HG03457 (cell line): Measurements from ENCODE around the gene C1orf116.

Source experiments
- ATAC-seq: cut with Tn5 transposase; IDR thresholded peaks from one replicate; pipeline ENCODE4 v1.9.1; 2021; ENCODE audit warnings: moderate number of reproducible peaks; ENCODE audit not compliant: unreplicated experiment

C1orf116 gene

DNA sequence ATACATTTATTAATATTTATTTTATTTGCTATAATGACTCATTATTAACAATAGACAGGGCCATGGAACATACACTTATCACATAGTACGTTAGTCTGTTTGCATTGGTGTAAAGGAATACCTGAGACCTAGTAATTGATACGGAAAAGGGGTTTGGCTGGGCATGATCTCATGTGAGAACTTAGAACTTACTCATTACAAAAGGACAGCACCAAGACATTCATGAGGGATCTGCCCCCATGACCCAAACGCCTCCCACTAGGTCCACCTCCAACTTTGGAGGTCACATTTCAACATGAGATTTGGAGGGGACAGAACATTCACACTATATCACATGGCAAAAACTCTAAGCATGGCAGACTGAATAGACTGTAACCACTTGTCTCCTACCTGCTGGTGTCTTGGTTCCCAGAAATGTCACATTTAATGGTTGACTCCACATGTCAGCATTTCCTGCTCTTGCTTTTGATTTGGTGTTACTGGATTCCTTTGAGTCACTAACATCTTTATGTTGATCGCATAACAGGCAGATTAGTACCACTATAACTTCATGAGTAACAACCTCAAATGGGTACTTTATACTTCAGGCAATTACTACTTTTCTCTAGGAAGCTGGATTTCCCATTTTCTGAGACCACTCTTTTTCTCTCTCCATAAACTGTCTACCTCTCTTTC is 3.5 kb upstream of the C1orf116 start:
- ATAC-seq, result no peak

DNA sequence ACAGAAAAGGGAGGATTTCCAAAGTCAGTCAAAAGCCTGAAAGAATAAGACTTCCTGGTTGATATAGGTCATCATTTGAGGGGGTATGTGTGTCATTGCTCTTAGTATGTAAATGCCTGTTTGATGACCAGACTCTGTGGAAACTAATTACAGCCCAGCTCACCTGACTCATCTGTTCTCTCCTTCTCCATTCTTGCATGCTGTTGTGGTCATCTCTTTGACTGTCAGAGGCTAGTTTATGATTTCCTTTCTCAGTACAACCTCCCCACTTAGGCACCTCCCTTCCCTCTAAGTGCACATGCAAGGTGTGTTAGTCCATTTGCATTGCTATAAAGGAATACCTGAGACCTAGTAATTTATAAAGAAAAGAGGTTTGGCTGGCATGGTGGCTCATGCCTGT is 2.4 kb upstream of the C1orf116 start:
- no peak for ATAC-seq

DNA sequence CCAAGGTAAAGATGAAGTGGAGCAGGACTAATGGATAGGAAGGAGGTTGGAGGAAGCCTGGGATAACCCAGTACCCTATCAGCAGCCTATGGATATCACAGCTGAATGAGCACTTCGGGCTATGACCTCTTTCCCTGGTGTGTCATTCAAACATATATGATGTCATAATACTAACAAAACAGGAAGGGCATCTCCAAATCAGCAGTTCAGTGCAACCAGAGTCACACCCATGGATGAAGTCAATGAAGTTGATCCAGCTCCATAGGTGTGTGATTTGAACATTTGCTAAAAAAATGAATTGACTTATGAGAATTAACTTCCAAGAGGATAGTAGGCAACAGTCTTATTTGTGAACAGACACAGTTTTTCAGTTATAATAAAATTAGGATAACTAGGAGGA is 1.7 kb upstream of the C1orf116 start:
- ATAC-seq, result no peak

DNA sequence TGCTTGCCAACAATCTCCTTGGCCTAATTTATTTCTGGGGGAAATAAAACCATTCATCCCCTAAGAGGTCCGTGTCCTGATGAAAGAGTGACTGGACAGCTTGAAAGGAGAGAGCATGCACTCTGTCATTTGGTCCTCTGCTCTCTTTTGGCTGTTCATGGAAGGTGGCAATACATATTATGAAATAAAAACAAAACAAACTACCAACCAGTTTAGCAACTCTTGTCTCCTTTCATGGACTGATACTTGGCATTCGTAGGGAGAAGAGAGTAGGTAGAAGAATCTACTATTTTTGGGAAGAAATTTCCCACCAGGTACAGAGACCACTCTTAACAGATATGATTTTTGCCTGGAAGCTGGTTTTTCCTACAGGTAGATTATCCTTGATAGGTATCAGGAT is 746 bp upstream of the C1orf116 start:
- ATAC-seq, result no peak

DNA sequence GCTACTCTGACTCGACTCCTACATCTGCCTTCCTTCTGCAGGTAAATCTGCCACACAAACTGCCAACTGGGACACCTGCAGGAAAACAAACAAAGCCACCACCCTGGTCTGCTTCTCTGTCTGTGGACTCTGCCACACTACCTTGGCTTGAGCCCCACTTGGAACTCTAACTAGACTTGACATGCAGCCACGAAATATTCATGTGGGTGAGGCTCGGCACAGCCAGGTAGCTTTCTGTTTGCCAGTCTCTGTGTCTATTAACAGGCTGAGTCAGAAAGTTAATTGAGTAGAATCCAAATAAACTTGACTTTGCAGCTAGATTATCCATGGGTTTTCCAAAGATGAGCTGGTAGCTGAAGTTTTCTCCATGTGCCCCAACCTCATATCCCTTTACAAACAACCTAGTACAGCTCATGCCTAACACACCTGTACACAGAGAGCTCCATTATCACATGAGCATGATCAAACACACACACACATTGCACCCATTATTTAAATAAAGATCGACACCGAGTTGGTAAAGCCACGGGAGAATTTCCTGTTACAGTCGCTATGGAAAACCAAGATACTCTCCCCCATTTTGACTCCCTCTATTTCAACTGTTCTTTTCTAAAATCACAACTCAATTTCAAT is 808 bp downstream of the C1orf116 start:
- no peak for ATAC-seq

DNA sequence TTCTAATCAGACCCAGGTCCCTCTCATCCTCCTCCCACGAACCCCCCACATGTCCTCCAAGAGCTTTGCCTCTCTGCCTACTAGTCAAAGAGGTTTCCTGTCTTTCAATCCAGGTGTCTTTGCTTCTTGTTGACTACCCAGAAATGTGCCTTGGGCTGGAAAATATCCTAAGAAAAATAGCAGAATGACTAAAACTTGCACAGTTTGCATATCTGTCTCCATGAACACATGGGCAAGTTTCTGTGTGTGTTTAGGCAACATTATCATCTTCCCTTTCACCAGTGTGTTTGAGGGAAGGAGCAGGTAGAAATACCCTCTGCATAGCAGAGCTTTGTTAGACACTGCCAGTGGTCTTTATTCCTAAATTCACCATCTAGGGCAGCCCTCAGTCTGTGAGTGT is 1.5 kb downstream of the C1orf116 start:
- no peak for ATAC-seq

DNA sequence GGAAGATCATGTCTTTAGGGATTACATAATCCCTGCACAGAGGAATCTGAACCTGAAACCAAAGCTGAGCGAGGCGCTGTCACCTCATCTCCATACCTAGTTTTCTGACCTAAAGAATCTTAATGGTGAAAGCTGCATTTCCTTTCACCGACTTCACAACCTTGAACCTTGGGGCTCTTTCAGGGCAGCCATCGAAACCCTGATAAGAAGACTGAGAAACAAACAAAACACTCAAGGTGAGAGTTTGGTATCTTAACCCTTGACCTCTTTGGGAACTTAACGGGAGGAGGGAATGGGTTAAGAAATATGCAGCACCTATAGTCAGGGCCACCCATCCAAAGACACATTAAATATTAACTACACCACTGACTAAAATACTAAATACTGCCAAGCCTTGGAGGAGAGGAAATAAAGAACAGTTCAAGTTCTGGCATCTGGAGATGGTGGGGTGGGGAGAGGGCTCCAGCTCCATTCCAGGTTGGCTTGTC is 2.0 kb downstream of the C1orf116 start:
- ATAC-seq, result no peak

DNA sequence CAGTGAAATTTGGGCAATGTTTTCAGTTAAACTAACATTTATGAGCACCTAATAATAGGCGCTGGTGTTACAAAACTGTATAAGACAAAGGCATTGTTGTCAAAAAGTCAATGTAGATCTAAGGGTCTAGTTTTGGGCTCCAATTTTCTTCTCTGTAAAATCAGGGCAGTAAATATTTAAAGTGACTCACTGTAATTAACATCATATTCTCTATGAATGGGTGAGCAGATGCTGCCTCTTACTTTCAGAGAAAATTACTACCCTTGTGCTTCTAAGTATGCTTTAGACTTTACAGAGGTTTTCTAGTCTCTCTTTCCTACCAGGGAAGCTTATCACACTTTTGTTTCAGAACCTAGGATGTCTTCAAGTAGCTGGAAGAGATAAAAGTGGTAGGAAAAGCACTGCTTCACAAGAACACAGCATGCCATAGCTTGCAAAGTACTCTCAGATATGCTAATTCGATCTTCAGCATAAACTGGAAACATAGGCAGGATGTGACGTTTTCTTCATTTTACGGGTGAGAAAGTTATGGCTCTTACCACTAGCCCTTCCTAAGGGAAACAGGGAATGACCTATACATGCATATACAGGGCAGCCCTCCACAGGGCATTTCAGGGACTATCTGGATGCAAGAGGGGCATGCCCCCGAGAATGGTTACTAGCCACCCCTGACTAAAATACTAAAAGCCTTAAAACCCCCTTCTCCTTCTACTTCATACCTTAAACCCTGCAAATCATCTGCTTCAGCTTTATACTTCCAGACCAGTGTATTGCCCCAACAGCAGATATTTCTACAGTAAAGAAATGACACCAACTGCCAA is 2.6 kb downstream of the C1orf116 start:
- ATAC-seq, result no peak

DNA sequence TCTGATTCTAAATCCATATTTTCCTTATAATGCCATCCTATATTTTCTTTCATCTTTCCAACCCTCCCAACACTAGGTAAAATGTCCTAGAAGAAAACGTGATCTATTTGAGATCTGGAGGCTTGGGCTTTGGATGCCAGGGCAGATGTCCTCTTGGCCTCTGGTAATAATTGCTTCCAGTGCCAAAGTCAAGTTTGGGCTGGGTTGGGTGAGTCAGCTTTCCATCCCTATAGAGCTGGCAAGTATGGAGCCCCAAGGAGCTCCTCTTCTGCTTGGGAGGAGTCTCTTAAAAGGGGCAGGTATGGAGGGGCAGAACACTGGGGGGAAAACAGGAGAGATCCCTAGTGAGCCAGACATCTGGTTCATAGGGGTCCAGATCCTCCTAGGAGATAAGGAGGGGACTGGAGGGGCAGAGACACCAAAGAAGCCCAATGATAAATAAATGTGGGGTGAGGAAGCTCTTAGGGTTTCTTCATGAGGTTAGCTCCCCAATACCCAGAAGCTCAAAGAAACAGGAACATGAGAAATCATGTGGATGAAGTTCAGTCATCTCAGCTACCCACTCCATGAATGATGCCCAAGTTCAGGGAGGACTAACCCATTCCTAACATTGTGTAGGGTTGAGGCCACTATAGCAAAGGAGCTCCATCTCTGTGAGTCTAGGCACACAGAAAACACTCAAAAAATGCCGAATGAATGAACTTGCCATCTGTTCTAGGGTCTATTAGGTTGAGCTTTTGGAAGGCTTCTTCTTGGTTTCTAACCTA is 3.5 kb downstream of the C1orf116 start:
- no peak for ATAC-seq

DNA sequence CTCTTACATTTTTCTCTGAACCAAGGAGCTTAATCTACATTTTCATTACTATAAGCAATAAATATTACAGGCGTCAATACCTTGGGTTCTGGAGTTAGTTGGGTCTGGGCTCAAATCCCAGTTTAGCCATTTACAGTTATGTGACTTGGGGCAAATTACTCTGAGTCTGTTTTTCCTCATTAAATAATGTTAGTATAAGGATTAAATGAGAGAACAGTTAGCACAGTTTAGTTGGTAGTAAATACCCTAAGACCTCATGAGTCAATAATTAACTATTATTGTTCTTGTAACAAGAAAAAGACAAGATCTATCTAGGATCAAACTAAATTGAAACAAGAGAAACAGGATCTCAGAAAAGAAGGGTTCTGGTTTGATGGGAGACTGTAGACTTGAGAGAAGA is 4.6 kb downstream of the C1orf116 start:
- ATAC-seq, result no peak

DNA sequence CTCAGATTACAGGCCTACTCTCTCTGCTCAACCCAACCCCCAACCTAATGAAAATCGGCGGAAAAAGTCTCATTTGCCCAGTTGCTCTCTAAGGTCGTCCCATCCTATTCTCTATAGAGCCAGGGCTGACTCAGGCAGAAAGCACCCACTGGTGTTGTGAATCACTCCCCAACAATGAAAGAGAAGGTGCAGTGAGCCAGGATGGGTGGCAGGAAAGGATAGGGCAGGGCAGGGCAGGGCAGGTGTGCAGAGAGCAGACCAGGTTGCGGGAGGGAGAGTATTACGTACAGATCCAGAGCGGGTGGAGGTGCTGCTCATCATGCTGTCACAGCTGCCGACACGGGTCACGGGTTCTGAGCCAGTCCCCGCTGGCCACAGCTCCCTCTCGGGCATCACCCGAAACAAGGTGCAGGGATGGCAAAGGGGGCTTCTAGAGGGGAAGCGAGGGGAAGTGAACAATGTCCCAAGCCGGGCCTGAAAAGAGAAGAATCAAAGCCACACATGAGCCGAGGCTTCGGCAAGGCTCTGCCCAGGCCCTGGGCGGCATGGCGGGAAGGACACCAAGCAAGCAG is 5.3 kb downstream of the C1orf116 start:
- no peak for ATAC-seq

DNA sequence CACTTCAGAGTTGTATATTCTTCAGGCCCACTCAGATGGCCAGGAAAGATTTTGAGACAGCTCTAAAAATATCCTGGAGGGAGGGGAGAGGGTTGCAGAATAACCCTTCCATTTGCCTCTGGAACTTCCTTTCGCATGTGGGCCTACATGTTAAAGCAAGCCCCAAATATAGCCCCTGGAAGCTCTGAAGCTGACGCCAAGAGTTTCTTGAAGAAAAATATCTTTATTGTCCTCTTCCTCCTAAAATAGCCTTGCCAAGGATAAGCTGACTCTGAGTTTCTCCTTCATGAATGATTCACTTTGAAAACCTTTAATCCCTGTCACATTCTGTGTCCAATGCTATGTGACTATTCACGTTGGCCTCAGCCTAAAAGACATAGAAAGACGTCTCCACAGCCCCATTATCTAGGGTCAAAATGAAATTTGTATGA is 6.4 kb downstream of the C1orf116 start:
- no peak for ATAC-seq

DNA sequence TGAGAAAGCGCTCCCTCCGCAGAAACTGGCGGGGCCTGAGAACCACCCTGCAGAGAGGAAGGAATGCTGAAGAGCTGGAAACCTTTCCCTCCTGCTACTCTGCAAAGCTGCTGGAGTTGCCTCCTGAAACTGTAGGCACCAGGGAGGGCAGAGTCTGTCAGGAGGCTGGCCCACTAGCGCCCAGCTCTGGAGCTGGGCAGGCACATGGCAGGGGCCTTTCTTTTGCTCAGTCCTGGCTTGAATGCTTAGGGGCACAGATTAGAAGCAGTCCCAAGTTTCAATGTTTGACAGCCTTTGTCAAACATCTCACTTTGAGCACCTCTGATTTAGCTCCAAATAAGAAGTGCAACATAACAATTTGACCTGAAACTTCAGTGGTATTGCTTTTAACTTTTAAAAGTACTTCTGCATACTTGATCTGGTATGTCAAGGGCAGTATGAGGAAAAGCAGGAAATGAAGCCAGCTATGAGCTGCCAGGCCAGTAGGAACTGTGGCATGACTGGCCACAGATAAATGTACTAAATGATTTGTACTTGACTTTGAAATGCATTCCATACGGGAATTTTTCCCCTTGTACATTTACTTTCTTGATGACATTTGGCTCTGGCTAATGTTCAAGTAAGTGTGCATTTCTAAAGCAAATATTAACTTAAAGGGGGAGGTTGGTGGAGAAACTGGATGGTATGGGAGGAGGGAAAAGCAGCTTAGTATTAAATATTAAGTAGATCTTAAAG is 7.2 kb downstream of the C1orf116 start:
- ATAC-seq, result no peak

DNA sequence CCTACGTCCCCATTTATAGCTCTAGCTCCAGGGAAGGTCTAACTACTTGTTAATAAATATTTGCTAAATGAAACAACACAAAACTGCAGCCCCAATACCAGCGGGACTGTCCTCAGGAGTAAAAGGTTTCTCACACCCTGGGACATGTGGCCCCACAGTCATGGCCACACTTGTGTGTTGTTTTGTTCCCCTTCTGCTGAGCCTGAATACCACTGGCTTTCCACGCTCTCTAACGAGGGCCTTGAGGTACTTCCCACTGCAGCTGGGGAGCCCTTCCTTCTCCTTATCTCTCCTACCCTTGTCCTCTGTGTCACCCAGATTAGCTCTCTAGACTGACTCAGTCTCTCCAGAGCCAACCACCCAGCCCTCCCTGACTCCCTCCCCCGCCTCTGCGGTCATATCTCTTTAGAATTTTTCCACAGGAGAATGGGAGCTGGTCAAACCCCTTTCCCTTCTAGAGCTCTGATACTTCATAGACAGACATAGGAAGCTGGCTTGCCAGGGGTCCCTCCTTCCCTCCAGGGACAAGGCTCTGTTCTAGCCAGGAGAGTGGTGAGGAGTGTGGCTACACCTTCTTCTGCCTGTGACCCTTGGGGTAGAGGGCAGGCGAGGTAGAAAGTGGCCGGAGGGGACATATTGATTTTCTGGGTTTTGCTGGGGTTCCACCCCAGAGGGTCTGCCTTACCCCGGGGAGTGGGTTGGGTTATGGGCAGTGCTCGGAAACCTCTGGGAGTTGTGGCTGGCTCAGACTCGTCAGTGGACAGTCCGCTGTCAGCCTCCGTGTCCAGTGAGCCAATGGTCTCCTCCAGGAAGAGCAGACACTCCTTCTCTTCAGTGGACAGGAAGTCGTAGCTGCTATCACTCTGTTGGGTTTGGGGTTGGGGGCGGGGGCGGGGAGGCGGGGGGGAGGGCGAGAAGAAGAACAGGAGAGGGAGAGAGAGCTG is 8.1 kb downstream of the C1orf116 start:
- ATAC-seq, result no peak

DNA sequence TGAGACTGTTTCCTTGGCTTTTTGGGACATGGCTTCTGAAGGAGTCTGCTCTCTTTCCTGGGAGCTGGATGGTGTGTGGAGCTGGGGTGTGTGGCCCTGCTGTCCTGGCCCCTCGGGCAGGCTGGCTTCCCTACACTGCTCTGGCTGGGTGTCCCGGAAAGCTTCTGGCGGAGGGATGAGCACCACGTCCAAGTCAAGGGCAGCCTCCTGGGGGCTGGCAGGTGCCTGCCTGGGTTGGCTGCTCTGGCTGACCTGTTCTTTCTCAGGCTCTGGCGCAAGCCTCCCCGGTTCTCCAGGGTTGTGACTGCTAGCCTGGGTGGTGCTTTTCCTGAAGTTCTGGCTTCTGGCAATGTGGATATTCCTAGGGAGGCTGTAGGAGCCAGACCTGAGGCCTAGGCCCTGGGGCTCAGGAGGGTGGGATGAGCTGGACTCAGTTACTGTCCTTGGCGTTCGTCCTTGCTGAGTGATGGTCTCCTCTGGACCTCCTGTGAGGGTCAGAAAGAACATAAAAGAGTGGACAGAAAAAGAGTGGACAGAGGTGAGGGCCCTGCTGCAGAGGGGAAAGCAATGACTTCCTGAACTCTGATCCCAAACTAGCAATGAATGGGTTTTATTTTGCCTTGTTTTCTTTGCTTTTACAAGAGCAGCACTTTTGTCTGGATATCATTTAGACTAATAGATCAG is 9.4 kb downstream of the C1orf116 start:
- ATAC-seq, result no peak

DNA sequence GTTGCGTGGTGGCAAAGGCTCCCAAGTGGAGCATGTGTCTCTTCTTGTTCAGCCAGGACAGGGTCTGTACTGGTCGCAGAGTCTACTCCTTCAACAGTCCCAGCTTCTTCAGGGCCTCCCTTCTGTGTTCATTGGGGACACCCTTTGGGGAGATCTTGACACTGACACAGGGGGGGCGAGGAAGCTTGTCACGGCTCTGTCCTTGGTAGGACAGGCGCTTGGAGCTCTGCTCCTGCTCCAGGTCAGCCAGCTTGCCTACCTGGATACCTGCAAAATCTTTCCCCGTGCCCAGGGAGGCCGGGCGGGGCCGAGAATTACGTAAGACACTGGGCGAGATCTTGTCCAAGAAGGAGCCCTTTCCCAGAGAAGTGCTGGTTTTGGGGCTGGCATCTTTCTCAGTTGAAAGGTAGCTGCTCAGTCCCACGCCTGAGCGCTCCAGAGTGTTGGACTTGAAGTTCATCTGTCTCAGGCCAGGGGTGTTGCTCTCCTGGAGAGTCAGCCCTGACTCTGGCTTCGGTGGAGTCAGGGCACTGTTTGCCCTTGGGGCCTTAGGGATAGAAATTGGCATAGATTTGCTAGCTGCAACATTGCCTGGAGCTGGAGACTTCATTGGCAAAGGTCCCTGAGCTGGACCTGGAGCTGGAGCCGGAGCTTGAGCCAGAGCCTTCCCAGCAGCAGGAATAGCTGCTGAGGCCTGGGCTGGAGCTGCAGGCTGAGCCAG is 10.5 kb downstream of the C1orf116 start:
- ATAC-seq, result no peak

DNA sequence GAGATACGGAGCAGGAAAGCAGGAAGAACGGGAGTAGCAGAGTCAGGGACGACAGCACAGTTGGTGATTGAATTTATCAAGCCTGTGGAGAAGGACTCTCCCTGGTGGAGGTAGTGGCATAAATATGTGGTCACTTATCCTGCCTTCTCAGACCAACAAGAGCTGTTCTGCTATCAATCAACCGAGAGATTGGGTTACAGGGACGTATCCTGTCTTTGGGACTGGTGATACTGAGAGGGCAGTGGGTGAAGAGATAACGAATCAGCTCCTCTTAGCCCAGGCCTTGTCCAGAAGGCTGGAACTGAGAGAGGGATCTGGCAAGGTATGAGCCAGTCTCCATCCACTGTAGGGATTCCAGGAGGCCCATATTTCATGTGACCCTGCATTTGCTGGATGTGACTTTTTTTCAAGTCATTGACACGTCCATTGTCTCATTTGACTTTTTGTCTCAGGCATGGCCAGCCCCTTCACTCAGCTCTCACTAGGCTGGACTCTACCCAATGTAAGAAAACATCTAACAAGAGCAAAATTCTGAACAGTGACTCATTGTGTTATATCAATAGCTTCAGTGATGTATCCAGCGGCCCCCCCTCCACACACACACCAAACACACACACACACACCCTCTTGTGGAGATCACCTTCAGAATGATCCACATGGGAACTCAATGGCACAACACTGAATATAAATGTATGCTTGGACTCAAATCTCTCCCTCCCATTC is 11.3 kb downstream of the C1orf116 start:
- ATAC-seq, result no peak
